ENCODE measurements around the gene ADNP2. TPM values are rescaled to one million over a fixed set of nuclear protein-coding genes. Genes with fewer than 3 reads are reported as not detected.

Gene ADNP2
- total RNA-seq, 2 donors from 2014 or later, result 17.8 to 18.1 TPM

- no peak overlapping the region for H3K4me3 ChIP-seq
- H3K27ac ChIP-seq, result no peak overlapping the region
- TF ChIP-seq CTCF (IDR thresholded peaks at IDR 0.05), result no peak
- no peaks in the 10 kb centered on the region for H3K9me3 ChIP-seq
- intact Hi-C loops (cut with DNase I), result no loop called here
- DNase-seq, result no peak
- H3K9ac ChIP-seq (ENCODE audit: low read depth in 2 of 2, low read length in 2 of 2), result no peak overlapping the region
- H3K4me1 ChIP-seq, result no peaks in the 10 kb centered on the region
- H3K27me3 ChIP-seq, result no peaks in the 10 kb centered on the region
- H3K36me3 ChIP-seq, result no peaks in the 10 kb centered on the region
Observed at GRCh38 chr18:80187956-80188642, 79.0 kb downstream of the ADNP2 start.

- no peak for TF ChIP-seq CTCF (IDR thresholded peaks at IDR 0.05)
- Histone ChIP-seq H3K4me3 (no peak overlapping the region), H3K9ac (ENCODE audit: low read depth in 2 of 2, low read length in 2 of 2) (no peak overlapping the region), H3K27ac (no peak overlapping the region), H3K27me3 (no peaks in the 10 kb centered on the region), H3K4me1 (no peaks in the 10 kb centered on the region), H3K9me3 (no peaks in the 10 kb centered on the region), H3K36me3 (no peaks in the 10 kb centered on the region)
- intact Hi-C loops (cut with DNase I), result no loop called here
- DNase-seq, result no peak
Observed at GRCh38 chr18:80188643-80189530, 79.8 kb downstream of the ADNP2 start.

GRCh38 chr18:80189531-80189865 is 80.4 kb downstream of the ADNP2 start:
- H3K27ac ChIP-seq, result no peak overlapping the region
- H3K4me1 ChIP-seq, result no peaks in the 10 kb centered on the region
- H3K27me3 ChIP-seq, result no peaks in the 10 kb centered on the region
- H3K9ac ChIP-seq (ENCODE audit: low read depth in 2 of 2, low read length in 2 of 2), result no peak overlapping the region
- H3K4me3 ChIP-seq, result no peak overlapping the region
- no peaks in the 10 kb centered on the region for H3K36me3 ChIP-seq
- DNase-seq, result no peak
- intact Hi-C loops (cut with DNase I), result no loop called here
- H3K9me3 ChIP-seq, result no peaks in the 10 kb centered on the region
- no peak for TF ChIP-seq CTCF (IDR thresholded peaks at IDR 0.05)

Other genes starting within 250 kb of the ADNP2 start
- gene SLC66A2, start 157.6 kb upstream of the ADNP2 start, total RNA-seq, result 10 to 100 TPM; 74.9 to 88.0 TPM
- gene HSBP1L1, start 144.6 kb upstream of the ADNP2 start, total RNA-seq, result 10 to 100 TPM; 51.8 to 59.6 TPM
- 100 to 1,000 TPM; 101 to 138 TPM for gene TXNL4A, start 120.7 kb upstream of the ADNP2 start, total RNA-seq
- 10 to 100 TPM; 16.3 to 18.4 TPM for gene RBFA, start 74.8 kb upstream of the ADNP2 start, total RNA-seq
- gene PARD6G, start 138.3 kb downstream of the ADNP2 start, total RNA-seq, result 1 to 10 TPM; 1.0 to 1.2 TPM

Data from colonic mucosa (tissue), 4 donors.